Endothelial cell of umbilical vein (primary cell): Measurements from ENCODE around the gene RWDD4. TPM values are rescaled to one million over a fixed set of nuclear protein-coding genes. Genes with fewer than 3 reads are reported as not detected.

Source experiments
- BruUV-seq: library from RNA; stranded (reverse); fragments of 400-500 nt; replicated peaks from 2 replicates; lab custom pipeline; 2021; lab: Mats Ljungman, UMichigan
- CTCF ChIA-PET: fragments of 300-600, 350-600 bp; sonication (Branson Sonifier 250); formaldehyde crosslinking; loops from one replicate; lab custom pipeline; 2021; ENCODE audit warnings: antibody characterized with exemption, inconsistent platforms; lab: Charles Lee
- POLR2A ChIA-PET: fragments of 300-600, 350-600 bp; sonication (Branson Sonifier 250); formaldehyde crosslinking; loops from one replicate; lab custom pipeline; 2021; ENCODE audit warnings: antibody characterized with exemption, inconsistent platforms; lab: Charles Lee
- DNase-seq: peaks from one replicate; pipeline ENCODE4 v3.0.0-alpha.2; 2011; ENCODE audit warnings: low read depth, low spot score
- FAIRE-seq: peaks from 2 replicates; lab custom pipeline; 2011; peaks lifted over from hg19 to GRCh38; lab: Jason Lieb, UNC
- H2AFZ ChIP-seq: 2 replicates; pipeline ENCODE4 v1.6.0; 2012; ENCODE audit warnings: low read depth, low read length, control low read depth, inconsistent platforms
- H3K27ac ChIP-seq: 2 replicates; pipeline ENCODE4 v1.5.1; 2011; ENCODE audit warnings: low read depth, mild to moderate bottlenecking, control low read depth, low read length, moderate library complexity; ENCODE audit not compliant: insufficient read depth
- H3K27me3 ChIP-seq, 2 experiments: 2 replicates each; pipeline versions ENCODE4 v1.6.0 to v1.6.1; 2011; ENCODE audit warnings: low read length in 2 of 2, mixed read lengths in 1 of 2; ENCODE audit not compliant: control insufficient read depth in 2 of 2, insufficient read depth in 2 of 2
- H3K36me3 ChIP-seq, 2 experiments: 2 replicates in 1 of 2; 3 replicates in 1 of 2; pipeline ENCODE4 v1.5.1; 2011; ENCODE audit warnings: low read length in 2 of 2, mild to moderate bottlenecking in 1 of 2, moderate library complexity in 1 of 2; ENCODE audit not compliant: control insufficient read depth in 2 of 2, insufficient read depth in 2 of 2; ENCODE audit errors: extremely low read depth in 1 of 2
- H3K4me1 ChIP-seq: 3 replicates; pipeline ENCODE4 v1.5.1; 2011; ENCODE audit warnings: mild to moderate bottlenecking, low read length; ENCODE audit not compliant: control insufficient read depth, insufficient read depth; ENCODE audit errors: extremely low read depth
- H3K4me2 ChIP-seq: 2 replicates; pipeline ENCODE4 v1.6.1; 2011; ENCODE audit warnings: low read length, control low read depth, mixed read lengths; ENCODE audit not compliant: insufficient read depth
- H3K4me3 ChIP-seq, 3 experiments: fragments of 200-600 bp in 1 of 3; sonication (generic), shearing (Covaris generic) in 1 of 3; replicated peaks in 1 of 3; 2 replicates each; pipeline ENCODE4 v1.5.1; 2011 to 2016; ENCODE audit warnings: control low read depth in 3 of 3, low read length in 3 of 3, mild to moderate bottlenecking in 2 of 3, inconsistent platforms in 1 of 3, low read depth in 1 of 3, moderate library complexity in 1 of 3; ENCODE audit not compliant: insufficient read depth in 1 of 3
- H3K79me2 ChIP-seq: 2 replicates; pipeline ENCODE4 v1.6.0; 2012; ENCODE audit warnings: low read length, inconsistent platforms; ENCODE audit not compliant: control insufficient read depth, insufficient read depth
- H3K9ac ChIP-seq: replicated peaks from 2 replicates; pipeline ENCODE3; 2011; ENCODE audit warnings: low read length, control low read depth; ENCODE audit not compliant: insufficient read depth; ENCODE audit errors: extremely low read depth
- H3K9me1 ChIP-seq: replicated peaks from 3 replicates; pipeline ENCODE4 v1.6.0; 2011; ENCODE audit warnings: mild to moderate bottlenecking, low read length; ENCODE audit not compliant: control insufficient read depth, insufficient read depth; ENCODE audit errors: extremely low read depth
- H3K9me3 ChIP-seq: replicated peaks from 2 replicates; pipeline ENCODE4 v1.5.1; 2012; ENCODE audit warnings: low read length, inconsistent platforms; ENCODE audit not compliant: control insufficient read depth, insufficient read depth
- H4K20me1 ChIP-seq: replicated peaks from 2 replicates; pipeline ENCODE3; 2011; ENCODE audit warnings: mild to moderate bottlenecking, low read length; ENCODE audit not compliant: control insufficient read depth, insufficient read depth; ENCODE audit errors: extremely low read depth
- EZH2 ChIP-seq: IDR thresholded peaks from 2 replicates; pipeline ENCODE4 v1.6.1; 2012; ENCODE audit warnings: borderline replicate concordance, low read depth, mild to moderate bottlenecking, moderate library complexity, low read length, inconsistent platforms; ENCODE audit not compliant: severe bottlenecking
- FOS ChIP-seq: IDR thresholded peaks from 2 replicates; pipeline ENCODE4 v1.6.1; 2011; ENCODE audit warnings: mild to moderate bottlenecking, low read length, moderate library complexity, borderline replicate concordance; ENCODE audit not compliant: insufficient read depth
- GATA2 ChIP-seq: IDR thresholded peaks from 2 replicates; pipeline ENCODE4 v1.7.0; 2011; ENCODE audit warnings: low read depth, mild to moderate bottlenecking, moderate library complexity, mixed read lengths, low read length; ENCODE audit not compliant: insufficient read length, insufficient read depth
- JUN ChIP-seq: IDR thresholded peaks from 2 replicates; pipeline ENCODE4 v1.6.1; 2011; ENCODE audit warnings: borderline replicate concordance, low read depth; ENCODE audit not compliant: insufficient read length, insufficient read depth
- MYC ChIP-seq: IDR thresholded peaks from one replicate; pipeline ENCODE4 v1.6.1; 2011; ENCODE audit warnings: mild to moderate bottlenecking, low read depth, low read length
- POLR2A ChIP-seq: IDR thresholded peaks from 2 replicates; pipeline ENCODE4 v1.6.1; 2012; ENCODE audit warnings: low read depth, mild to moderate bottlenecking, control low read depth, low read length
- POLR2AphosphoS5 ChIP-seq: IDR thresholded peaks from 2 replicates; pipeline ENCODE4 v1.6.1; 2012; ENCODE audit warnings: low read depth, mild to moderate bottlenecking, control low read depth, low read length, moderate library complexity; ENCODE audit not compliant: insufficient read depth
- dilution Hi-C: fragments of 300-500 bp; cut with MboI; formaldehyde crosslinking; loops from one replicate; pipeline ENCODE4 v1.15.0; 2019; ENCODE audit warnings: low sequenced_read_pairs; ENCODE audit not compliant: extremely low pct_ligation_motif_present
- intact Hi-C: fragments of 100-400 bp; cut with micrococcal nuclease; formaldehyde crosslinking; loops from one replicate; pipeline ENCODE4 v1.10.0; 2022
- polyA plus RNA-seq, 4 experiments: library from polyadenylated mRNA; depleted of rRNA in 3 of 4; stranded (reverse) in 3 of 4; unstranded in 1 of 4; fragments of >200 nt; gene quantifications; 2 replicates each; pipeline versions ENCODE4 v1.2.1 to v1.2.3, GENCODE V29; 2011 to 2012; ENCODE audit warnings: missing spikeins in 1 of 4
- total RNA-seq: library from RNA; stranded (reverse); gene quantifications from 2 replicates; pipeline ENCODE4 v1.2.3, GENCODE V29; 2021
- TF ChIP-seq, protein P1 (sequence below): IDR thresholded peaks from 2 replicates; pipeline ENCODE4 v1.6.1; 2011; ENCODE audit not compliant: insufficient read depth, insufficient read length
- TF ChIP-seq, protein P2 (sequence below), 2 donors: IDR thresholded peaks; 1 replicate in 1 of 2; 2 replicates in 1 of 2; pipeline ENCODE4 v1.5.1; 2011; ENCODE audit warnings: low read length in 2 of 2, mild to moderate bottlenecking in 2 of 2, moderate library complexity in 2 of 2, control low read depth in 1 of 2, inconsistent platforms in 1 of 2, low read depth in 1 of 2; ENCODE audit not compliant: insufficient read depth in 1 of 2; ENCODE audit errors: extremely low read depth in 1 of 2

Gene RWDD4
- total and polyA plus RNA-seq, 2 donors (not counting 3 experiments of a cell fraction or from before 2014, with no cell fraction given) = 4.9 to 16.6 TPM

DNA sequence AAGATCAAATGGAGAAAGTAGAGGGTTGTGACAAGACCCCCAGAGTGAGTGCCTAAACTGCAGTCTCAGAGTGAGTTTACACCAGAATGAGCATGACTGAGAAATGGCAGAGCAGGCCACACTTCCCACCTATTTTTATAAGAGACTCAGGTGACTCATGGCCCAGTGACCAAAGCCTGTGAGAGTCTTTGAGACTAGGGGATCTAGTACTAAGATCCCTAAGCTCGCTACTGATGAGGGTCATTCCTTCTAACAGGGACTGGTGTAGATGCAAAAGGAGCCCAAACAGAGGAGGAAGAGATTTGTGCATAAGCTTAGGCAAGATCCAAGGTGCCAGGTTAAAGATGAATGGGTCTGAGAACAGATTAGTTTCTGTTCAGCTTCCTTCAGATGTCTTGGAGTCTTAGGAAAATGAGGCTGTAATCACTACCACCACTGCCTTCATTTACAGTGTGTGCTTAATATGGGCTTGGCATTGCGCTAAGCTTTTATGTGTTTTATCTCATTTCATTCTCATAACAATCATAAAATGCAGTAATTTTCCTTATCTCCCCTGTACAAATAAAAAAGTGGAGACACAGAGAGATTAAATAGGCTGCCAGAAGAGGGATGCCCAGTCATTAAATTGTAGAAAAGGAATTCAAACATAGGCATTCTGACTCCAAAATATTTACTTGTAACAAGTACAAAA is 62.8 kb downstream of the RWDD4 start:
- Histone ChIP-seq H3K9me3 (no peaks in the 10 kb centered on the region), H3K9me1 (no peaks in the 10 kb centered on the region), H3K4me1 (no peaks in the 10 kb centered on the region), H3K79me2 (no peaks in the 10 kb centered on the region), H3K27me3 (peaks cover 0 to 9% of the 10 kb centered on the region in 2 experiments), H3K36me3 (no peaks in the 10 kb centered on the region), H2AFZ (no peak overlapping the region), H3K4me3 (no peak overlapping the region), H3K4me2 (no peak overlapping the region), H4K20me1 (no peaks in the 10 kb centered on the region), H3K27ac (no peak overlapping the region), H3K9ac (no peak overlapping the region)
- no TSS peak for BruUV-seq
- POLR2A ChIA-PET = no interaction called here
- CTCF ChIA-PET = no interaction called here
- DNase-seq (no peak), FAIRE-seq (no peak)
- intact Hi-C loops = no loop called here
- dilution Hi-C loops = no loop called here
- TF ChIP-seq GATA2 (no peak), JUN (no peak), POLR2AphosphoS5 (no peak), FOS (no peak), EZH2 (no peak), MYC (no peak), POLR2A (no peak)
- TF ChIP-seq, protein P1, sequence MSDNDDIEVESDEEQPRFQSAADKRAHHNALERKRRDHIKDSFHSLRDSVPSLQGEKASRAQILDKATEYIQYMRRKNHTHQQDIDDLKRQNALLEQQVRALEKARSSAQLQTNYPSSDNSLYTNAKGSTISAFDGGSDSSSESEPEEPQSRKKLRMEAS = no peak
- TF ChIP-seq, protein P2, sequence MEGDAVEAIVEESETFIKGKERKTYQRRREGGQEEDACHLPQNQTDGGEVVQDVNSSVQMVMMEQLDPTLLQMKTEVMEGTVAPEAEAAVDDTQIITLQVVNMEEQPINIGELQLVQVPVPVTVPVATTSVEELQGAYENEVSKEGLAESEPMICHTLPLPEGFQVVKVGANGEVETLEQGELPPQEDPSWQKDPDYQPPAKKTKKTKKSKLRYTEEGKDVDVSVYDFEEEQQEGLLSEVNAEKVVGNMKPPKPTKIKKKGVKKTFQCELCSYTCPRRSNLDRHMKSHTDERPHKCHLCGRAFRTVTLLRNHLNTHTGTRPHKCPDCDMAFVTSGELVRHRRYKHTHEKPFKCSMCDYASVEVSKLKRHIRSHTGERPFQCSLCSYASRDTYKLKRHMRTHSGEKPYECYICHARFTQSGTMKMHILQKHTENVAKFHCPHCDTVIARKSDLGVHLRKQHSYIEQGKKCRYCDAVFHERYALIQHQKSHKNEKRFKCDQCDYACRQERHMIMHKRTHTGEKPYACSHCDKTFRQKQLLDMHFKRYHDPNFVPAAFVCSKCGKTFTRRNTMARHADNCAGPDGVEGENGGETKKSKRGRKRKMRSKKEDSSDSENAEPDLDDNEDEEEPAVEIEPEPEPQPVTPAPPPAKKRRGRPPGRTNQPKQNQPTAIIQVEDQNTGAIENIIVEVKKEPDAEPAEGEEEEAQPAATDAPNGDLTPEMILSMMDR (IDR thresholded peaks at IDR 0.05; ENCODE audit: extremely low read depth in 1 of 2, insufficient read depth in 1 of 2, low read depth in 1 of 2, low read length in 2 of 2) = no peak
